Measurements from ENCODE around the gene NT5DC3.

Gene NT5DC3

DNA sequence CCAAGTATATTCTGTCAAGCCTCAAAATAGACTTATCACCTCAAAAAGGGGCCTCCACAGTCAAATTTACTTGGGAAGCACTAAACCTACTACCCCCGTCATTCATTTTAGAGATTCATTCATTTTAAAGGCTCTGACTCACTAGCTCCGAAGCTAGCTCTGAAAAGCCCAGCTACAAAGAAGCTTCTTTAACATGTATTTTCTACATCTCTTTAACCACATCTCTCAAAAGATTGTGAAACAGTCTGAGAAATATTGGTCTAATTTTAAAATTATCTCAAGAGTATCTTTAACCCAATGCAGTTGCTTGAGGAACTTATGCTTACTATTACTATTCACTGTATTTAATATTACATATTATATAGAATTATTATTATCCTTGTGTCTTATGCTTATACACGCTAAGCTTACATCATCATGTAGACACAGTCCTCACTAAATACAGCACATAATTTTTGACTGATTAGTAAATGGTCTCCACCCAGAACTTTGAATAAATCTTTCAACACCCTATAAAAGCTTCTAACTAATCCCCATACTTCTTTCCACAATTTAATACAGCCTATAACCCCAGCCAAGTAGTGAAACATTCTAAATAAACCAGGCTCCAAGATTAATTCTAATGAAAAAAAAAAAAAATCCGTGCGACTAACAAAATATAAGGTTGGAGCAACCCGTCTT lies 7.8 kb downstream of the NT5DC3 start:
- DNase-seq (ENCODE audit: low spot score): peak; percentile 59

DNA sequence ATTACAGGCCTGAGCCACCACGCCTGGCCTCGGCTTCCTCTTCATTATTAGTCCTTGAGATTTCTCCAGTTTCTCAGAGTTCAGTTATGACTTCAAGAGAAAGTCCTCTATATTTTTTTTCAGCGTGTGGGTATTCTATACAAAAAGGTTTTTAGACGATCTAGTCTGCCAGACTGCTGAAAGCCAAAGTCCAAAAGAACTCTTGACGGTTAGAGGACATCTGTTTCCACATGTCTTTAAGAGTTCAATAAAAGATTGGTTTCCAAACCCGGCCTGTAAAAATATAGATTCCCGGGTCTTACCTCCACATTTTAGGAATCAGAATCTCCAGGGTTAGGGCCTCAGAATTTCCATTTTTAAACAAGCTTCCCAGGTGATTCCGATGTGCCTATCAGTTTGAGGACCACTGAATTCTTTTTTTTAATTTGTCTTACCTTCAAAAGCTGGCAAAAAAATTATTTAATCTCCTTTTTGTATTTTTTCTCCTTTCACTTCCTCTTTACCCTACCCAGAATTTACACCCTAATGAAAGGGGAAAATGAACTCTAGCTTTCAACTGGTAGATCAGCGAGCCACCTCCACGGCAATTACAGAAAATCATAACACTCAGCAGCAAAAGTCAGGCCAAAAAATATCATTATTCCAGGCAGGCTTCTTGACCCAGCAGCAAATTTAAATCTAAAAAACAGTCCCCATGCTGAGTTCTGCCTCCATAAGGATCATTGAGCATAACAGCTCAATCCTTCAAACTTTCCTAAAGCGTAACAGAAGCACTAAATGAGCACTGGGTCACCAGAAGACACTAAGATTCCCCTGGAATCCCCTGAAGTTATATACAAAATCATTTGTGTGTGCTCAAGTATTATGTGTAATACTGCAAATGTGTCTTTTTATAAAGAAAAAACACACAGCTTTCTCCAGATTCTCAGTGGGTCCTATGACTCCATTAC lies 8.7 kb downstream of the NT5DC3 start:
- DNase-seq (ENCODE audit: low spot score): no peak

DNA sequence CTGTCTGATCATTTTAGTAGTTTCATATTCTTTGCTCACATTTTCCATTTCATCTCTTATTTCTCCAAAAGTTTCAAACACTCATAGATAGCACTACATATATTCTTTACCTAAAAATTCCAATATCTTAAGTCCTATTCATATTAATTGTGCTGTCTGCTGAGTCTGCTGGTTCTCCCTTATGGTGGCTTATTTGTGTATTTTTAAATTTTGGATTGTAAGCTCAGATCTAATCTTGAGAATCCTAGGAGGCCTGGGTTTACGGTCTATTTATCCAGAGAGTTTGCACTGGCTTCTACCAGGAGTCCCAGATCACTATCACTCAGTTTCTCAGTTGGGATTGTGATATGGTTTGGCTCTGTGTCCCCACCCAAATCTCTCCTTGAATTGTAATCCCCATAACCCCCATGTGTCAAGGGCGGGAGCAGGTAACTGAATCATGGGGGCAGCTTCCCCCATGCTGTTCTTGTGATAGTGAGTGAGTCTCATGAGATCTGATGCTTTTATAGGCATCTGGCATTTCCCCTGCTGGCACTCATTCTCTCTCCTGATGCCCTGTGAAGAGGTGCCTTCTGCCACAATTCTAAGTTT lies 10.2 kb downstream of the NT5DC3 start:
- no peak for DNase-seq (ENCODE audit: low spot score)

DNA sequence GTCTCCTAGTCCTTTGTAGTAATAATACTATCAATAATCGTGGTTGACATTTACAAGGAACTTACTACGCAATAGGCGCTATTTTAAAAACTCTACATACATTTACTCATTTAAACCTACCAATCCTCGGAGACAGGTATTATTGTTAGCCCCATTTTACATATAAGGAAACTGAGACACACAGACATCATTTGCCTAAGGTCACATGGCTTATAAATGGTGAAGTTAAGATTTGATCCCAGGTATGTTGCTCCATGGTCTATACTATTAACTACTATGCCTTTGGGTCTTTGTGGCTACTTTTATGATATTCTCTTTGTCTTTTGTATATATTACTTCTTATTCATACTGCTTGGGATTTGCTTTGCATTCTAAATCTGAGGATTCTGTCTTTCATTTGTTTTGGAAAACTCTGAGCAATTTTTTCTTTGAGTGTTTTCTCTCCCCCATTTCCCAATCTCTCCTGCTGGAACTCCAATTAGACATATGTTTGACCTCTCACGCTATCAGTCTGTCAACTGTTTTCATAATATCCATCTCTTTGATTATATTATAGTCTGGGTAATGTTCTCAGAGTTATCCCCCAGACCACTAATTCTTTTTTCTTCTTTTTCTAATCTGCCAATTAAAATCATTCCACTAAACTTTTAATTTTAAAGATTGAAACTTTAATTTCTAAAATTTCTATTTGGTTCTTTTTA lies 10.9 kb downstream of the NT5DC3 start:
- DNase-seq (ENCODE audit: low spot score): no peak

DNA sequence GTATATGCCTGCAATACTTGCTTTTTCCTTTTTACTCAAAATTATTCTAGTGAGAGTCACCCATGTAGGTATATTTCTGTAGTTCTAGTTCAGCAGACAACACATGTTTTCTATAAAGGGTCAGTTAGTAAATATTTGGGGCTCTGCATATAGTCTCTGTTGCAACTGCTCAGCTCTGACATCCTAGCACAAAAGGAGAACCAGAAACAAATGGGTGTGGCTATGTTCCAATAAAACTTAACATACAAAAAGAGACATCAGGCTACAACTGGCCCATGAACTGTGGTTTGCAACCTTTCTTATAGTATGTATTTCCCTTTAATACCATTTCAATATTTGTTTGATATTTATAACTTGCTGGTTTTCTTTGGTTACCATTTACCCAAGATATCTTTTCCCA lies 11.9 kb downstream of the NT5DC3 start:
- DNase-seq (ENCODE audit: low spot score): no peak

DNA sequence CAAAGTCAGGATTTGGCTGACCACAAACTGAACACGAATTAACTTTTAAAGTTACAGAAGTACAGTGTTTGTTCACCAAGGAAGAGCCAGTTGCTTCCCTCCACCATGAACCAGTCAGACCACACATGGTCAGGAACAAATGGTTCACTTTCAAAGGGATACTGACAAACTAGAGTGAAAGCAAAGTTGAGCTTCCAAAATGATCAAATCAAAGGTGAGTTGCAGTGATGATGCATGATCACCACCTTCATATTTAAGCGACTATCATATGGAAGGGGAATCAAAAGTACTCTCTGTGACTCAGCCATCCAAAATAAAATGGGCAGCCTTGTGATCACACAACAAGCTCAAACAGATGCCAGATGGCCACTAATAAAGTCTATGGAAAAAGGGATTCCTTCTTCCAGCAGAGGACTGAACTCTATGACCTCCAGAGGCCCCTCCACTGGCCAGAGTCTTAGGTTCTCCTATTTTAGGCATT lies 13.1 kb downstream of the NT5DC3 start:
- DNase-seq (ENCODE audit: low spot score): no peak

DNA sequence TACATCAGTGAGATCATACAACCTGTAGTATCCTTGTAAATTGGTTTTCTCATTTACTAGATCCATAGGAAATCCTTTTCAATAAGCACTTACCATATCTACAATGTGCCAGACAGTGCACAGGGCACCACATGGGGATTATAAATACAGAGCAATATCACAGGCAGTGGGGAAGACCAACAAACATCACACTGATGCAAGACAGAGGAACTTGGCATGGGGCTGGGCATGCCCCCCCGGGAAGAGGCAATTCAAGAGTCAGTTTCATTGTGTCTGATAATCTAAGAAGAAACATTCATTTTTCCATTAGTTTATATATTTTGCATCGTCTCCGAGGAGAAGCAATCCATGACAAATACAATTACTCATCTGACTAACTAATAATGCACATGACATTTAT lies 16.2 kb downstream of the NT5DC3 start:
- DNase-seq (ENCODE audit: low spot score): no peak

DNA sequence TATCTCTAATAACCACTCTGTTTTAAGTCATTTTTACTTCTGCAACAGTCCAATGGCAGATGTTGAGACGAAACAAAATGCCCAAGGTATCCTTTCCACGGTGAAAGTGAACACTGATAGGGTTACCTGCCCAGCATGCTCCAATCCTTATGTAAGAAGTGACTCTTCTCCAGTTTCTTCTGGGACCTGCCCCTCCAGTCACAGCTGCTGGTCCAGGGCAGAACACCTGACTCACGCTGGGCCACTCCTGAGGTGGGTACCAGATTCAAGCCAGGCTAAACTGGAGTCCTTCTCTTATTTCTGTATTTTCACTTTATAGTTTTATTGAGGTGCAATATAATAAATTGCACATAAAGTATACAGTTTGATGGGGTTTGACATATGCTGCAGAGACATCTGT lies 16.7 kb downstream of the NT5DC3 start:
- DNase-seq (ENCODE audit: low spot score): no peak

DNA sequence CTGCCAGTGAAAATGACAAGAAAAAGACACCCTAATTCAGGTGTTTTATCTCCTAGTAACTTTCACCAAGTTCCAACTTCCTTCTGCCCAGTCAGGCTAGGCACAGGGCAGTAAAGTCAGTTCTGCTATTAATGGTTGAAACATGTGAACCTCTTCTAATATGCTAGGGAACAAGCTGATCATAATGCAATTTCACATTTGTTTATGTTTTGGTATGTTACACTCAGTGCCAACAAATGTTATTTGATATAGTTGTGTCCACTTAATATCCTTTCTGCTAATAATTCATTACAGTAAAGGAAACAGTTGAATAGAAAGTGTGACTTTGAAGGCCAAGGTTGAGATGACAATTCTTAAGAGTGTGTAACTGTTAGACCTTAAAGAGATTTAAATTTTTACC lies 17.2 kb downstream of the NT5DC3 start:
- DNase-seq (ENCODE audit: low spot score): no peak

DNA sequence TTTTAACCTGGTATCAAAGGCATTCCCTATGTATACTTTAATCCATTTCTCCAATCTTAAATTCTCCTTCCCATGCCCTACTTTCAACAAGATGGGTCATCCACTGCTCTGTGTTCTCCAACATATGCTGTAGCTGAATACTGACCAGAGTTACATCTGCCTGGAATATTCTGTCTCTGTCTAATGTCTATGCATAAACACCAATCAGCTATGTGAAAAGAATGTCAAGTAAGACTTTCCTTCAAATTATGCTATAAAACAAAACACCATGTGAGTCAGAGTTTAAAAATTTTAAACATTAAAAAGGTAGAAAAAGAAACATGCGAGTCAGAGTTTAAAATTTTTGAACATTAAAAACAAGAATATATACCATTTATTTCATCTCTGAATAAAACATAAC lies 19.3 kb downstream of the NT5DC3 start:
- DNase-seq (ENCODE audit: low spot score): peak; percentile 22

DNA sequence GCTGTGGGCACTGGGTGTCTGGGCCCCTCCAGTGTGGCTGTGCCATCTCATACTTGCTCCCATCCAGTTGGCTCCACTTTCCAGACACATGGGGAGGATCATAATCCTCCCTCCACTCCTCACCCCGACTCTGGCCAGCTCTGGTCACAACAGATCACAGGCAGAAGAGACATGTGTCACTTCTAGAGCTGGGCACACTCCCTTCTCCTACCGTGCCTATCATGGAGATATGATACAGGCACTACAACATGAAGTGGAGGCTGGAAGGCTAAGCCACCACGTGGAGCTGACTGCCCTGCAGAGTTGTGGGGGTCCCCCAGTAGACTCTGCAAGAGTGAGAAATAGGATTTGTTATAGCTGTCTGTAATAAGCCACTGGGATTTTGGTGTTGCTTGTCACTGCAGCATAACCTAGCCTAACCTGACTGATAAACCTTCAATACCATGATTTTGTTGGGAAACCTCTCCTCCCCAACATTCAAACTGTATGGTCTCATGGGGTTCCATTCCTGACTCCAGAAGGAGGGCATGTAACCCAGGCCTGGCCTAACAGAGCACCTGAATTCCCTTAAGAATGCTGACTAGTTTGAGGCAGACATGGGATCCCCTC lies 20.0 kb downstream of the NT5DC3 start:
- DNase-seq (ENCODE audit: low spot score): no peak

DNA sequence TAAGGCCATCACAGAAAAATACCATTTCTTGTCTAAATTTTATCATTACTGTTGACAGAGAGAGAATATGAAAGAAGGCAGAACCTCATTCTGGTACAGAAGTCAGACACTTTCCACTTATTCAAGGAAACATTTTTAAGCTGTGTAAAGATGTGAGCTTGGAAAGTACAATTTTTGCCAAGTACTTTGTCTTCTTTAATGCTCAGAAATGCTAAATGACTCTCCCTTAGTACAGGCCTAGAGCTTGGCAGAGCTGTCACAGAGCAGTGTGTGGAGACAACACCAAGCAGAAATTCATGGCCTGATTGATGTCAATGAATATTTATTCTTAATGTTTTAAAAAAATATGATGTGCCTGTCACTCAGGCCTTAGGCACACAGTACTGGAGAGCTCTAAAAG lies 20.7 kb downstream of the NT5DC3 start:
- DNase-seq (ENCODE audit: low spot score): no peak

DNA sequence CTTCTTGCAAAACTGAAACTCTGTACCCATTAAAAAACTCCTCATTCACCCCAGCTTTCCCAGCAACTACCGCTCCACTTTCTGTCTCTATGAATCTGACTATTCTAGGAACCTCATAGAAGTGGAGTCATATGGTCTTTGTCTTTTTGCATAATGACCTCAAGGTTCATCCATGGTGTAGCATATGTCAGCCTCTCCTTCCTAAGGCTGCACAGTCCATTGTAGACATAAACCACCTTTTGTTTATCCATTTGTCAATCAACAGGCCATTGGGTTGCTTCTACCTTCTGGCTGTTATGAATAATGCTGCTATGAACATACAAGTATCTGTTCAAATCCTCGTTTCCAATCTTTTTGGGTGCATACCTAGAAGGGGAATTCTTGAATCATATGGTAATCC lies 21.1 kb downstream of the NT5DC3 start:
- no peak for DNase-seq (ENCODE audit: low spot score)

DNA sequence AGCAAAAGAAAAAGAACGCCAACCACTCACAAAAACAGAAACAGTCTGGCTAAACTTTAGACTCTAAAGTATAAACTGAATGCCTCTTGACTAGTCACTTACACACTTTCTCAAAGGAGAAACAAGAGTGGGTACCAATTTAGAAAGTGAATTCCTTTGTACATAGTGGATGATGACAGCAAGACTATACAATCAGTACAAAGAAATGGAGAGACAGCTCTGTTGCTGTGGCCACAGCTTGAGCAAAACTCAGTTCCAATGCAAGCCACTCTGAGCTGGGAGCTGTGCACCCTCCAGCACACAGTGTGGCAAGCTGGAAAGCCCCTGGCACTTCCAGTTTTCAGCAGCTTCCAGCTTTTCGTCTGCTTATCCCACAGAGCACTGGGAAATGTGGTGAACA lies 21.7 kb downstream of the NT5DC3 start:
- DNase-seq (ENCODE audit: low spot score): no peak

DNA sequence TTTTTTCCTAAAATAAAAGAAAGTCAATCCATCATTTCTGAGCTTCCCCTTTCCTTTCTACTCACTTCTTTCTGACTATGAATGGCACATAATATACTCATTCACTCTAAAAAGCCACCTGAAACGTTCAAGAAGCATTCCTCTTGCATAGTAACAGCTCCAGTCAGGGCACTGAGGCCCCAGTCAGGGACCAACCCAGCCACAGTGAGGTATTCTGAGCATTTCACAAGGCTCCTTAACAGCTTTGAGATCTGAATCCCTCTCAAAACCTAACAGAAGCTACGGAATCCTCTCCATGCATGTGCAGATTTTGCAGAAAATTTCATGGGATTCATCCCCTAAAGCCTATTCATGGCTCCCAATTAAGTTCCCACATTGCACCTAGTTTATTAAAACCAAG lies 23.2 kb downstream of the NT5DC3 start:
- no peak for DNase-seq (ENCODE audit: low spot score)

DNA sequence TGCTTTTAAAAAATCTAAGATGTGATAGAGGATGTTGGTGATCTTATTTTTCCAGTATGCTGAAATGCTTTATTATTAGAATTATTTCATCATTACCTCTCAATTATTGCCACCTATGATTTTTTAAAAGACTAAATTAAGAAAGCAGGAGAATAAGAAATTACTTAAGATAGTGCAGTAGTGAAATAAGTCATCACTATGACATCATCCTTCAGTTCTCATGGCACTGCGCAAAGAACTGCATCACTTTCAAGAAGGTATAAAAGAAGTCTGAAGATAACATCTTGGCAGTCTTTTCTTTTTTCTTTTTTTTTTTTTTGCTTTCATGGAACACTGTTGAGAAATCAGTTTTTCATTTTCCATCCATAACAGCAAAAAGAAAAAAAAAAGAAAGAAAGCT lies 24.4 kb downstream of the NT5DC3 start:
- DNase-seq (ENCODE audit: low spot score): no peak

DNA sequence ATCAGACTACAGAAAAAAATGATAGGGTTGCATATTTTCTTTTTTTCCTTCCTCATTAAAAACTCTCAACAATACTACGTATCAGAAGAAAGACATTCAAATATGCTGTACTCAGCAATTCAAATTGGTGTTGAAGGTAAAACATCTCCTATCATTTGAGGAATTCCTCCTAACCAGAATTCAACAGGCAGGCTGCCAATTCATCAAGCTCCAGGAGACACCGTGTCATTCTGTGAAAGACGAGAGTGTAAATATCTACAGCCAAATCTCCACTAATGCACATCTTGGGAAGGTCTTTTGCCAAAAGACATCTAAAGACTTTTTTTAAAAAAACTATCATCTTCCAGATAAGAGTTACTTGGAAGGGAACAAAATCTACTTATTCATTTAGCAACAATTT lies 26.6 kb downstream of the NT5DC3 start:
- DNase-seq (ENCODE audit: low spot score): no peak

DNA sequence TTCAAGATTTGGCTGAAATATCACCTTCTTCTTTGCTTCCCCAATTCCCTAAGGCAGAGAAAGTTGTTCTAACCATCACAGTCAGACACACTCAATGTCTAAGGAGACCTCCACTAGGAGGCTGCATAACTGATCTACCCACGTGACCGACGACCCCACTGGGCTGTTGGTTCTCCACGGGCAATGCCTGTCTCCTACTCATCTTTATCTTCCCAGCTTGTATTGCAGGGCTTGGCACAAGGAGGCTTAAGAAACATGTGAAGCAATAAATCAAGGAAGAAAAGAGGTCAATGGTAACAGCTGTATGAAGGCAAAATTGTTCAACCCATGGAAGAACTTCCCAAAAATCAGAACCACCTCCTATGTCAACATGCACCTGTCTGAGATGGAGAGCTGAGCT lies 27.1 kb downstream of the NT5DC3 start:
- no peak for DNase-seq (ENCODE audit: low spot score)

DNA sequence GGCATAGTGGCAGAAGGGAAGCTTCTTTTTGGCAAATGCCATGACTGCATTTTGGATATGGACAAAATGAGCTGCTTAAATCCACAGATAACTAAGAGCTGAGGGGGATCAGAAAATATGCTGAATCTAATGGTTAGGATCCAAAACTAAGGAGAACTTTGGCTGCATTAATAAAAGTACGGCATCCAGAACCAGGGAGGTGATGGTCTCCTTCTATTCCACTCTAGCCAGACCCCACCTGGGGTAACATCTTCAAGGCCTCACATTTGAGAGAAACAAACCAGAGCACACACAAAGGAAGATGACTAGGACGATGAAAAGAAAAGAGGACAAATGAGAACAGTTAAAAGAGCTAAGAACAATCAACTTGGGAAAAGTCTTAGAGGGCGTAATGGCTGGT lies 27.6 kb downstream of the NT5DC3 start:
- no peak for DNase-seq (ENCODE audit: low spot score)

DNA sequence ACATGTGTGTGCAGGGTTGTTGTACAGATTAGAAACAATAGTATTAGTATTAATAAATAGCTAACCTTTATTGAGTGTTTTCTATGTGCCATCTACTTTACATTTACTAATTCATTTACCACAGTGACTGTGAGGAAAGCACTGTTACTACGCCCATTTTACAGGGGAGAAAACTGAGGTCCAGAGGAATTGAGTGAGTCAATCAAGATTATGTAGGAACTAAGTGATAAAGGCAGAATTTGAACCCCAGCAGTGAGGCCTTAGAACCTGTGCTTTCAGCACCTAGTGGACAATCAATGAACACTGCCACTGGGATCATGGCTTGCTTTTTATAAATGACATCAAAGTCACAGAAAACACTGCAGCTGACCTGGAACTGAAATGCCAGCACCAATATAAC lies 28.2 kb downstream of the NT5DC3 start:
- no peak for DNase-seq (ENCODE audit: low spot score)

DNA sequence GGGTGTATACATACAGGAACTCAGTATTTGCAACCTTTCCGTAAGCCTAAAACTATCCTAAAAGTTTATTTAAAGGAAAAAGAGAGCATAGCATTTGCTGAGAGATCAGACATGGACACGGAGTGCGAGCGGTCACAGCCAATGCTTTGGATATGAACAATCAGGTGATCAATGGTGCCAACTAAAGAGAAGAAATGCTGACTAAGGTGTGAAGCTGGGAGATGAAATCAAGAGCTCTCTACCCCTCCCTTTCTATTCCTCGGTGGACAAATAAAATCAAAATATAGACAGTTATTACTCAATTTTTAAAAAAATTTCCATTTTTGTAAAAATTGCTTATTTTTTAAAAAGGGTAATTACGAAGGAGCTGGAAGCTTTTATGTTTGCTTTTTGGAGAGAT lies 29.2 kb downstream of the NT5DC3 start:
- no peak for DNase-seq (ENCODE audit: low spot score)

DNA sequence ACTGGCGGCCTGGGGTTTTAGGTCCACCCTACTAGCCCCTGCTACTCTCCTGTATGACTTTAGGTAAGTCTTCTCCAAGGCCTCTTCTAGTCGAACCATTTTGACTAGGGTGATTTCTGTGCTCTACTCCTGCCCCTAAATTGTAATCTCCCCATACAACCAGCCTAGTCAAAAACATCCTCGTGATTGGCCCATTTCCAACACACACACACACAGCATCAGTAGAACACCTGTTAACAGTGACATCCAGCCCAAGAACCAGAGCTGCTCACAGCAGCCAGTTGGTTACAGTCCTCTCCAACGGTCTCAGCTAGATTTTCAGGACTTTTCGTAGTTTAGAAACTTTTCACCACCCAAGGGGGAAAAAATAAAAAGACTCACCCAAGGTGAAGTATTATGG lies 30.9 kb downstream of the NT5DC3 start:
- no peak for DNase-seq (ENCODE audit: low spot score)
